SJSA1 (cell line): ENCODE measurements around the gene THUMPD3. TPM values are rescaled to one million over a fixed set of nuclear protein-coding genes. Genes with fewer than 3 reads are reported as not detected.

Source experiments
- DNase-seq, 2 experiments: peaks; one replicate each; pipeline ENCODE4 v3.0.0-alpha.2; 2015 to 2020; ENCODE audit warnings: low spot score in 2 of 2, low read depth in 1 of 2
- H3K27ac ChIP-seq: fragments of 250-450 bp; sonication (Bioruptor Pico); 2 replicates; pipeline ENCODE4 v1.5.1; 2020; ENCODE audit warnings: mild to moderate bottlenecking, moderate library complexity
- H3K27me3 ChIP-seq: fragments of 250-450 bp; sonication (Bioruptor Pico); replicated peaks from 2 replicates; pipeline ENCODE4 v1.5.1; 2020; ENCODE audit warnings: mild to moderate bottlenecking, moderate library complexity
- H3K36me3 ChIP-seq: fragments of 250-450 bp; sonication (Bioruptor Pico); 2 replicates; pipeline ENCODE4 v1.5.1; 2020; ENCODE audit warnings: mild to moderate bottlenecking
- H3K4me1 ChIP-seq: fragments of 250-450 bp; sonication (Bioruptor Pico); replicated peaks from 2 replicates; pipeline ENCODE4 v1.6.1; 2021; ENCODE audit warnings: mild to moderate bottlenecking
- H3K4me3 ChIP-seq: fragments of 250-450 bp; sonication (Bioruptor Pico); 2 replicates; pipeline ENCODE4 v1.5.1; 2020; ENCODE audit warnings: mild to moderate bottlenecking
- H3K9me3 ChIP-seq: fragments of 250-450 bp; sonication (Bioruptor Pico); replicated peaks from 2 replicates; pipeline ENCODE4 v1.5.1; 2020; ENCODE audit warnings: mild to moderate bottlenecking
- total RNA-seq: library from RNA; depleted of rRNA; stranded (reverse); fragments of >200 nt; shearing (Covaris generic); gene quantifications from 2 replicates; pipeline ENCODE4 v1.2.3, GENCODE V29; 2014

Gene THUMPD3
- total RNA-seq, 1 experiment from 2014 or later, result 33.8 TPM

GRCh38 chr3:9384141-9384828 lies 21.4 kb downstream of the THUMPD3 start:
- DNase-seq, result peak in 1 of 2 experiments; percentile 48
- no peak overlapping the region for H3K4me3 ChIP-seq
- peak overlapping the region; percentile 49 for H3K27ac ChIP-seq
- H3K27me3 ChIP-seq, result no peaks in the 10 kb centered on the region
- peaks cover 86% of the 10 kb centered on the region for H3K36me3 ChIP-seq
- no peaks in the 10 kb centered on the region for H3K9me3 ChIP-seq
- peaks cover 26% of the 10 kb centered on the region for H3K4me1 ChIP-seq

DNA sequence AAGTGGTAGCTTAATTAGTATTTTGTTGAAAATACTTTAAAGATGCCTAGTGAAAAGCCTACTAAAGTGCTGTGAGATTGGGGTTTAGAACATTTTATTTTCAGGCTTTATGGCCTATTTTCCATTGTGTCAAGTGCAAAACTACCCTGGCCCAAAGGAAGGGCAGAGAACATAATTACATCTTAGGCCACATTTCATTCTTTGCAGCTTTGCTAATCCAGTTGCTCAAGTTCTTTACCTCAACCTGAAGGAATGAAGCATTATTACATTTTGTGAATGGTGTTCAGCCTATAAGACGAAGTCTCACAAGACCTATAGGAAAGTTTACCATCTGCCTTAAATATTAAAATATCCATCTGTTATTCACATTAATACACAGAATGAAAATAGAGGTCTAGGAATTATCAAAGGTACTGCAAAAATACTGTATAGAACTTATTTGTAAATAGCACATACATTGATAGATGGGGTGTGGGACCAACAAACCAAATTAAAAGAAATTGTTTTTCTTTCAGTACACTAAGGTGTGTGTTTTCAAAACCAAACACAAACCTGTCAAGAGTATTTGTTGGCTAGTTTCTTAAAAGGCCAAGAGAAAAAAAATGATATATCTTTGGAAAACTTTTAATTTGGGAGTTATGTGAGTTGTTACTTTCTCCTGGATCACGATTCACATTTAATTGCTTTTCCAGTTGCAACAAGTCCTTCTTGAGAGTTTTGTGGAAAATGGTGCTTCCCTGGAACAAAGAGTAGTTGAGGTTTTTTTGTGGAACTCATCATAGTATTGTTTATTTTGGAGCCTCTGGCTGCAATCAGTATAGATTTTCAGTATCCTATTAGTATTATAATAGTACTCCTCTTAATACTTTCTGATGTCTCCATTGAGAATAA lies 22.6 kb downstream of the THUMPD3 start:
- Histone ChIP-seq H3K27ac (peak overlapping the region; percentile 49; the same call in 1 of the 2 replicates), H3K4me3 (no peak overlapping the region), H3K4me1 (peaks cover 26% of the 10 kb centered on the region), H3K27me3 (no peaks in the 10 kb centered on the region), H3K36me3 (peaks cover 86% of the 10 kb centered on the region), H3K9me3 (no peaks in the 10 kb centered on the region)
- DNase-seq, result no peak

- peaks cover 88% of the 10 kb centered on the region for H3K36me3 ChIP-seq
- H3K4me3 ChIP-seq, result no peak overlapping the region
- H3K9me3 ChIP-seq, result no peaks in the 10 kb centered on the region
- peaks cover 26% of the 10 kb centered on the region for H3K4me1 ChIP-seq
- no peak overlapping the region for H3K27ac ChIP-seq
- H3K27me3 ChIP-seq, result no peaks in the 10 kb centered on the region
- DNase-seq, result no peak
Observed at GRCh38 chr3:9386078-9386459, 23.2 kb downstream of the THUMPD3 start.

DNA sequence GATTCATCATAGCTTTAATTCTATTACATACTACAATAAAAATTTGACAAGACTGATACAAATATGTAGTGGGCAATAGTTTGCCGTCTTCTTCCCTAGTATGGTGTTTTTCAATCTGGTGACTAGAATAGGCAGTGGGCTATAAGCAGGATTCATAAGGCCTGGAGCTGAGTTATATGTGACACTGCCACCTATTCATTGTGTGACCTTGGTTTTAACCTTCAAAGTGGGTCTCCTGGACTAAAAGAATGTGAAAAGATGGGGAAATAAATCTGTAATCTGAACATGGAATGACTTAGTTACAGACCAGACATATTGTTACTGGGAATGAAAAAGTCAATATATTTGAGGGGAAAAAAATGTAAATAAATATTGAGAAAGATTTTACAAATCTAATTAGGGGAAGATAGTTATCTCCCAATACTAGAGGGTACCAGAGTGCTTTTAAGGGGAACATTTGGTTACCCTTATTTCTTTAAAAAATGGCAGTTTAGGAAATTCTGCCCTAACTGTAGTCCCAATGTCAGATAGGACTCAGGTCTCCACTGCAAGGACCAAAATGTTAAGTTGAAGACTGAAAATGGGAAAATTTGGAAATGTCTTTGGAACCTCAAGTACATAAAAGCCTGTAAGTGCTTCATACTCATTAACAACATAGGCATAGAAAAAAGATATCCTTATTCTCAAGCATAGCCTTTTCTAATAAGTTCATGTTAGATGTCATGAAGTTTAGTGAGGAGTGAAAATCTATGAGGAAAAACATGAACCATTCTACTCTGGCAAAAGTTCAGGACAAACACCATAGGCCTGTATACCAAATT lies 23.9 kb downstream of the THUMPD3 start:
- H3K27ac ChIP-seq, result no peak overlapping the region; the same call in 1 of the 2 replicates
- no peaks in the 10 kb centered on the region for H3K9me3 ChIP-seq
- H3K36me3 ChIP-seq, result peaks cover 91% of the 10 kb centered on the region
- no peak for DNase-seq
- no peaks in the 10 kb centered on the region for H3K27me3 ChIP-seq
- peaks cover 26% of the 10 kb centered on the region for H3K4me1 ChIP-seq
- H3K4me3 ChIP-seq, result no peak overlapping the region

GRCh38 chr3:9387322-9387655 lies 24.4 kb downstream of the THUMPD3 start:
- peaks cover 97% of the 10 kb centered on the region for H3K36me3 ChIP-seq

DNA sequence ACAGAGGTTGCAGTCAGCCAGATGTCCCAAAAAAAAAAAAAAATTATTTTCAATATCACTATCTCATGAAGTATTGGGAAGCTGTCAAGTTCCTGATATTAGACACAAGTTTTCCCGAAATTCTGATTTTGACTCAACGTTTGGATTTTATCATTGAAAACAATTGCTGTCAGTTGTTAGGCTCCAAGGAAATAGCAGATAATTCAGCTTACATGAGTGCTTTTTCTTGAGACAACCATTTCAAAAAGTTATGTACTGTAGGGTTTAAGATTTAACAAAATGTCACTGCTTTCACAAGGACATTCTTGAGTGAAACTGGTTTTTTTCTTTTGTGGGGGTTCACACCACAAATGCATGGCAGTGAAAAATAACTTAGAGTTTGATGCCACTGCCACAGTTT lies 25.3 kb downstream of the THUMPD3 start:
- Histone ChIP-seq H3K27ac (no peak overlapping the region), H3K27me3 (no peaks in the 10 kb centered on the region), H3K4me3 (no peak overlapping the region), H3K4me1 (peaks cover 26% of the 10 kb centered on the region), H3K9me3 (no peaks in the 10 kb centered on the region), H3K36me3 (peaks cover 98% of the 10 kb centered on the region)
- no peak for DNase-seq

More at GRCh38 chr3:9387322-9387655, 24.4 kb downstream of the THUMPD3 start:
- H3K4me1 ChIP-seq, result peaks cover 26% of the 10 kb centered on the region
- H3K4me3 ChIP-seq, result no peak overlapping the region
- H3K27me3 ChIP-seq, result no peaks in the 10 kb centered on the region
- no peak overlapping the region; the same call in 1 of the 2 replicates for H3K27ac ChIP-seq
- H3K9me3 ChIP-seq, result no peaks in the 10 kb centered on the region
- DNase-seq, result no peak

DNA sequence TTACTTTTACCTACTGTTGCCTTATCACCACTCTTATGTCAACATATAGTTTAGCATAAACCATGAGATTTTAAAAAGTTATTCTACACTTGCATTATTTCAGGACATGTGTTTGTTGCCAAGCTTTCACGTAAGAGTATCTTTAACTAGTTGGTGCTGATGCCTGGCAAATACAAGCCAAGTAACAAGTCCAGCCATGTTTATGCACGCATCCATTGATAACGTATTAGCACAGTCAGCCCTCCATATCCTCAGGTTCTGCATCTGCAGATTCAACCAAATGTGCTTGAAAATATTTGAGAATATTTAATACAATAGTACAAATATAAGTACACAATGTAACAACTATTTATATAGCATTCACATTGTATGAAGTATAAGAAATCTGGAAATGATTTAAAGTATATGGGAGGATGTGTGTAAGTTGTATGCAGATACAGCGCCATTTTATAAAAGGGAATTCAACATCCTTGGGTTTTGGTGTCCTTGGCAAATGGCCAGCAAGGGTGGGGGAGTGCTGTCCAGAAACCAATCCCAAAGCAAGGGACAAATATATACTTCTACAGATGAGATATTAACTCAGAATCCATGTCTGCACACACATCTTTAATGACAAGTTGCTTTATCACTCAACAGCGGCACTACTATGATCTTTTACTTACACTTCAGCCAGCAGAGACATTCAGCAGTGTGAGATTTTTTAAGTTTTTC lies 25.9 kb downstream of the THUMPD3 start:
- DNase-seq, result no peak
- Histone ChIP-seq H3K4me3 (no peak overlapping the region), H3K36me3 (peaks cover 96% of the 10 kb centered on the region)

GRCh38 chr3:9390265-9390888 lies 27.5 kb downstream of the THUMPD3 start:
- peaks cover 96% of the 10 kb centered on the region for H3K36me3 ChIP-seq
- H3K4me3 ChIP-seq, result no peak overlapping the region
- no peaks in the 10 kb centered on the region for H3K27me3 ChIP-seq
- no peak for DNase-seq
- H3K4me1 ChIP-seq, result peaks cover 13% of the 10 kb centered on the region
- no peaks in the 10 kb centered on the region for H3K9me3 ChIP-seq
- H3K27ac ChIP-seq, result no peak overlapping the region

More for the DNA sequence above, 25.9 kb downstream of the THUMPD3 start:
- Histone ChIP-seq H3K27me3 (no peaks in the 10 kb centered on the region), H3K9me3 (no peaks in the 10 kb centered on the region), H3K27ac (no peak overlapping the region), H3K4me1 (peaks cover 24% of the 10 kb centered on the region)

DNA sequence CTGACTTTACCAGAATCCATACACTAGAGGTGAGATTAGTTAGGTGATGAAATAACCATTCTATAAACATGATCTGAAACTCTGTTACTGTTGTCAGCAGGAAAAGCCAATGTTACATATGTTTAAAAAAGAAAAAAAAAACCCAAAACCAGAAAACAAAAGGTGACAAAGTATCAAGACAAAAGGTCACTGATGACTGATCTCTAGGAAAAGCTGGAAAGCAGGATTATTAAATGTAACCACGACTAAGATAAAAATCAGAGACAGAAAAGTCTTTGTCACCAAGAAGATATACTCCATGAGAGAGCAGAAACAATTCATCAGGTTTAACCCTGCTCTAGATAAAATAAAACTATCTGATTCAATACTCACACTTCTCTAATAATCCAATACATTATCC lies 29.2 kb downstream of the THUMPD3 start:
- DNase-seq, result no peak
- Histone ChIP-seq H3K36me3 (peaks cover 88% of the 10 kb centered on the region), H3K27ac (no peak overlapping the region), H3K9me3 (no peaks in the 10 kb centered on the region), H3K27me3 (no peaks in the 10 kb centered on the region), H3K4me3 (no peak overlapping the region), H3K4me1 (peaks cover 14% of the 10 kb centered on the region)

DNA sequence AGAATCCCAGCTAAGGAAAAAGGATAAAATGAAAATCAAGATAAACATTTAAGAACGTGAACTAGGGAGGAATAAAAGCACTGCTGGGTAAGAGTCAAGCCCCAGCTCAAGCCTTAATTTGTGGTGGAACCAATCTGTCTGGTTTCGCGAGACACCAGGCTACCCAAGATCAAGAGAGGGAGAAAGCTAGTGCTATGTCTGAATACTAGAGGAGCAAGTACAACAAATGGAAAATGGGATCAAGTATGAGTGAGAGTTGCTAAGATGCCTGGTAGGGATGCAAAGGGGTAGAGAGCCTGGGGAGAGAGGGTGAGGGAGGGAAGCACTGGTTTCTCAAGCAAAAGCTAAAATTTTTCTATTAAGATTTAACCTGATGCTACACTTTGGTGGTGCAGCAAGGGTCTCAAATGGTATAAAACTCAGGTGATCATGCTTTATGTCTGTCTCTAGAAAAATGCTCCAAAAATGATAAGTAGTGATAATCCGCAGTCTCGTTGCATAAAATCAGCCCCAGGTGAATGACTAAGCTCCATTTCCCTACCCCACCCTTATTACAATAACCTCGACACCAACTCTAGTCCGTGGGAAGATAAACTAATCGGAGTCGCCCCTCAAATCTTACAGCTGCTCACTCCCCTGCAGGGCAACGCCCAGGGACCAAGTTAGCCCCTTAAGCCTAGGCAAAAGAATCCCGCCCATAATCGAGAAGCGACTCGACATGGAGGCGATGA lies 32.9 kb downstream of the THUMPD3 start:
- Histone ChIP-seq H3K27me3 (no peaks in the 10 kb centered on the region), H3K27ac (peak overlapping the region; percentile 97), H3K4me1 (peaks cover 18% of the 10 kb centered on the region), H3K36me3 (peaks cover 62% of the 10 kb centered on the region), H3K9me3 (no peaks in the 10 kb centered on the region), H3K4me3 (peak overlapping the region; percentile 92)
- DNase-seq, result no peak

DNA sequence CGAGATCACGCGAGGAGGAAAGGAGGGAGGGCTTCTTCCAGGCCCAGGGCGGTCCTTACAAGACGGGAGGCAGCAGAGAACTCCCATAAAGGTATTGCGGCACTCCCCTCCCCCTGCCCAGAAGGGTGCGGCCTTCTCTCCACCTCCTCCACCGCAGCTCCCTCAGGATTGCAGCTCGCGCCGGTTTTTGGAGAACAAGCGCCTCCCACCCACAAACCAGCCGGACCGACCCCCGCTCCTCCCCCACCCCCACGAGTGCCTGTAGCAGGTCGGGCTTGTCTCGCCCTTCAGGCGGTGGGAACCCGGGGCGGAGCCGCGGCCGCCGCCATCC lies 33.4 kb downstream of the THUMPD3 start:
- Histone ChIP-seq H3K27ac (peak overlapping the region; percentile 97), H3K4me3 (peak overlapping the region; percentile 92), H3K27me3 (no peaks in the 10 kb centered on the region), H3K36me3 (peaks cover 59% of the 10 kb centered on the region), H3K4me1 (peaks cover 23% of the 10 kb centered on the region), H3K9me3 (no peaks in the 10 kb centered on the region)
- peak; percentile 92 to 95 for DNase-seq

DNA sequence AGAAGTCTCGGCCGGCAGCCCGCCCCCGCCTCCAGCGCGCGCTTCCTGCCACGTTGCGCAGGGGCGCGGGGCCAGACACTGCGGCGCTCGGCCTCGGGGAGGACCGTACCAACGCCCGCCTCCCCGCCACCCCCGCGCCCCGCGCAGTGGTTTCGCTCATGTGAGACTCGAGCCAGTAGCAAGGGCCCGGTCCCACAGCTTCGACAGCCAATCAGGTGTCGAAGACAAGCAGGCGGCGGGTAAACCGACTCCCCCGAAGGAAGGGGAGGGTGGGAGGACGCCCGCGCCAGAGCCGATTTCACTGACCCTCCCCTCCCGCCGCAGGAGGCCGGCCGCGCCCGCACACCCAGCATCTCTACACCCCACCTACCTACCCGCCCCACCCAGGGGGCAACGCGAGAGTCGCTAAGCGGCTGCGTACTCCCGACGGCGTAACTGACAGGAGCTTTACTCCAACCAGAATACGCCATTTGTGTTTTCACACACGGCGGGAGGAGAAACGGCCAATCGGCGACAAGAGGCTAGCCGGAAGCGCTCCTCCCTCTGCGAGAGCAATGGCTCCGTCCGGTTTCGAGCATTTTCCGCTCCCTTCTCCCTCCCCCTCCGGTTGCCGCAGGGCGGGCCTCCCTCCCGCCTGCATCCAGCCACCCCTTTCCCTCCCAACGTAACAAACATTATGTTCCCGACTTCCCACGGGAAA lies 33.9 kb downstream of the THUMPD3 start:
- no peaks in the 10 kb centered on the region for H3K9me3 ChIP-seq
- no peaks in the 10 kb centered on the region for H3K27me3 ChIP-seq
- H3K27ac ChIP-seq, result peak overlapping the region; percentile 97
- H3K4me1 ChIP-seq, result peaks cover 28% of the 10 kb centered on the region
- H3K4me3 ChIP-seq, result peak overlapping the region; percentile 92
- H3K36me3 ChIP-seq, result peaks cover 54% of the 10 kb centered on the region
- peak; percentile 97 to 98 for DNase-seq
